ENCODE measurements around the gene NFYA.
A peak's percentile ranks its signal among the peaks of the same experiment; 100 is the strongest.

The NFYA gene

DNA sequence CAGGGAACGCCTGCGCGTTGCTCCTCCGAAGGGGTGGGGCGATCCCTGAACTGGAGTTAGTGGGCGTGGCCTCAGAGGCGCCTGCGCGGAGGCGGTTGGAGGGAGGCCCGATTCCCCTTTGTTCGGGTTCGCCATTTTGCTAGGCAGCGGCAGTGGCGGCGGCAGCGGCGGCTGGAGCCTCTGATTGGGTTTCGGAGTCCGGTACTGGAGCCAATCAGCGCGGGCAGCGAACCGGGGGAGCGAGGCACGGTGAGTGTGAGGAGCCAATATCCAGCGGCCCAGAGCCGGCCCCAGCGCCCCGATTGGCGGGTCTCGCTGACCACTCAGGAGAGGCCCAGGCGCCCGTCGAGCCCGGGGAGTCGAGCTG, at the start of gene NFYA:
NFYA (plus strand) TSS at position 139 of the 367 bp plus-strand sequence. CDS start 6,116 bp downstream, outside the sequence.
- DNase-seq (ENCODE audit: low read depth): no peak

- DNase-seq (ENCODE audit: low read depth): no peak
Measured at GRCh38 chr6:41023114-41023513, 49.7 kb upstream of the NFYA start.

DNA sequence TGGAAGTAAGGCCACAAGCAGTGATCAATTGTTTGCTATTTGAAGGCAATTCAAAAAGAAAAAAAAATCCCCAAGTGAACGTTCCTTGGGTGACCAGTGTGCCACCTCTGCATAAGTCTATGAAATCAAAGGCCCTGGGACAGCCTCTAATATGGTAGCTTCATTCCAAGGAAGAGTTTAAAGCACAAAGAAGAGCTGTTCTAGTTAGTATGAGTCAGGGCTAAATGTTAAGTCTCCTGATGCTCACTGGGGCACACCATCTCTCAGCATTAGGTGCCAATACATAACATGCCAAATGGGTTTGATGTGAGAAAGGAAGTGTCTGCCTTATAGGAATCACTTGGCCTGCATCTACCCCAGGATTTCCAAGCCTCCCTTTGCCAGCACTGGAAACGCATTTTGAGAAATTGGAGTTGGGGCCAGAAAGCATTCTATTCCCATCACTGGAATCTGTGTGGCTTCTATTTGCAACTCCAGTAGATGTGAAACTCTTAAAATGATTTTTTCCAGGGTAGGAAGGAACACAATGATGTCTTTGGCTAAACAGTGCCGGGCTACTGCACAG, 46.7 kb upstream of the NFYA start:
- no peak for DNase-seq (ENCODE audit: low read depth)

DNA sequence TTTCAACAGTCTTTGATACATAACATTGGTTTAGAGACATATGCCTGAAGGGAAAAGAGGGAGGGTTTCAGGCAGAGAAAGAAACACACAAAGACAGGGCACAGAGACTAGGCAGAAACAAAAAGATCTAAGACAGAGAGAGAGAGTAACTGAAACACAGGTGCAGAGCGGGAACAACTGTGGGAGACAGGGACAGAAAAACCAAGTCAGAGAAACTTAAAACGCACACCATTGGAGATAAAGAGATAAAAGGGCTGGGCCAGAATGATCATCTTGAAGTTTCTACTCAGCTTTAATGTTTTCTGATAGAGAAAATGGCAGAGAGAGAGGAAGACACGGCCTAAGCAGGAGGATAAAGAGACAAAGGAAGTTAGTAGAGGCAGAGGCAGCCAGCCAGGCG, 45.5 kb upstream of the NFYA start:
- DNase-seq (ENCODE audit: low read depth): no peak

- DNase-seq (ENCODE audit: low read depth): peak; percentile 77
Measured at GRCh38 chr6:41027799-41028560, 44.8 kb upstream of the NFYA start.

DNA sequence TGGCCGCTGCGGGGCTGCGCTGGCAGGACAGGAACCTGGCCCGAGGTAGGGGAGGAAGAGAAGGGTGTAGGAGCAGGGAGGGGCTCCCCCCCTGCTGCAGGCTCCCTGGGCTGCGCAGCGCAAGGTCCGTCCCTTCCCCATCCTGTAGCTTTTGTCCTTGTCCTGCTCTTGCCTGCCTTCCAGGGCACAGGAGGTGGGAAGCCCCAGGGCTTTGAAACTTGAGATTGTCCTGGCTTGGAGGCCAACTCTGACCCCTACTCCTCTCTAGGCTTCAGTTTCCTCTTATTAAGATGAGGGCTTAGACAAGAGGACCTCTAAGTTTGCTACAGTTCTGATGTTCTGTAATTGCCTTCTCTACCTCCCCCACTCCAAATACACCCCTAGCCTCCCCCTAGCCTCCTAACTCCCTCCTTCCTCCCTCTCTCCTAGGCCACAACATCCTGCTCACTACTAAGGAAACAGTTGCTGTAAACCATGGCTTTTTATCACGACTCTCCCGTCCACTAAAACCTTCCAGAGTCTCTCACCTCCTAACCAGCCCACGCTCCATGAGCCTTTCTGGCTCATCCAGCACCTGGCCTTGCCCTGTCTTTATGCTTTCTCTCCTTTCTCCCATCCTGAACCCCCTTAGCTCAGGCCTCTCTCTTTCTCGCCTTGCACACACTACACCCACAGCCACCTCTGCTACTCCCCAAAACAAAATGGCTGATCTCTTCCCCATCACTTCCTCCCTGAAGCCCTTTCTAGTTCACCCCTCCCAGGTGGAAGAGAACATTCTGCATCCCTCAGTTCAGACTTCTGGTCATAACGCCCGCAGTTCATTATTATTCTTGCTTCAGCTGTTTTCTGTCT, 44.0 kb upstream of the NFYA start:
- no peak for DNase-seq (ENCODE audit: low read depth)

DNA sequence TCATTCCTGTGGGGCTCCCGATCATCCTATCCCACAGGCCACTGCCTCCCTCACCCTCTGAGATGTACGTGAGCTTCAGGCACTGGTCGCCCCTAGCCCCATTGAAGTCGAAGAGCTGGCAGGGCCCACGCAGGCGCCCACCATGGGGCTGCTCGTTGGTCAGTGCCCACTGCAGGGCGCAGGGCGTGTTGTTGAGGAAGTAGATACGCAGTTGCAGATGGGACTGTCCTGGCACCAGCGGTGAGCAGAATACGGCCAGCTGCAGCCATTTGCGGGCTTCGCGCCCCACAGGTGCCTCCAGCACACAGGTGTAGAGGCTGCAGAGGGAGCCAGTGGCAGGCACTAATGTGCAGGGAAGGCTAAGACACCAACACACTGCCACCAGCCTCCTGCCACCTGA, 39.9 kb upstream of the NFYA start:
- DNase-seq (ENCODE audit: low read depth): no peak

DNA sequence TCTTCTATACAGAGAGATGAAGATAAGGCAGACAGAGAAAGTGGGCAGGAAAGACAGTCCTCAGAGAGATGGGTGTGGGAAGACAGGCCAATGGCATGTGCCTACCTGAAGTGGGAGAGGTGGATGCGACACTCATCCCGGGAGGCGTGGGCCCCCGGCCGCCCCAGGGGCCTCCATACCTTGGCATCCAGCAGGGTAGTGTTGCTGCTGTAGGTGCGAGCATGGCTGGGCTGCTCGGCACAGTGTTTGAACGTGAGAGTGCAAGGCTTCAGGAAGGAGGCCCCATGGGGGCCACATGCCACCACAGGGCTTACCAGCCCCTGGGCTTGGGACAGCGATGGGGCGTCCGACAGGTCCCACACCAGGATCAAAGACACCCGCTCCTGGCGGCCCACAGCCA, 39.0 kb upstream of the NFYA start:
- DNase-seq (ENCODE audit: low read depth): no peak

- DNase-seq (ENCODE audit: low read depth): no peak
Measured at GRCh38 chr6:41036186-41036585, 36.6 kb upstream of the NFYA start.

DNA sequence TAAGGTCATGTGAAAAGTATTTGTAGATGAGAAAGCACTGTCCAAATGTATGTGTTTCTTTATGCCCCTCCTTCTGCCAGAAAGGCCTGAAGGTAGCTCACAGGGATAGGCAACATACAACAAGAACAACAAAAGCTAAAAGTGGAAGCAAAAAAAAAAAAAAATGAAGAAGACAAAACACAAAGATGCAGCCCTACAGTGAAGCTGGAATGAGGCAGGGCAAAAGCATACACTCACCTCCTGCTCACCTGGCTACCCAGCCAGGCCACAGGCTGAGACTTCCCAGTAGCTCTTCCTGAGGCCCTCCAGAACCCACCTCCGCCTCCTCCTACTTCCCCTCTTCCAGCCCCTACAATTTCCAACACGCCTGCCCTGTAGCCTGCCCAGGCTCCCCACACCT, 36.2 kb upstream of the NFYA start:
- no peak for DNase-seq (ENCODE audit: low read depth)

DNA sequence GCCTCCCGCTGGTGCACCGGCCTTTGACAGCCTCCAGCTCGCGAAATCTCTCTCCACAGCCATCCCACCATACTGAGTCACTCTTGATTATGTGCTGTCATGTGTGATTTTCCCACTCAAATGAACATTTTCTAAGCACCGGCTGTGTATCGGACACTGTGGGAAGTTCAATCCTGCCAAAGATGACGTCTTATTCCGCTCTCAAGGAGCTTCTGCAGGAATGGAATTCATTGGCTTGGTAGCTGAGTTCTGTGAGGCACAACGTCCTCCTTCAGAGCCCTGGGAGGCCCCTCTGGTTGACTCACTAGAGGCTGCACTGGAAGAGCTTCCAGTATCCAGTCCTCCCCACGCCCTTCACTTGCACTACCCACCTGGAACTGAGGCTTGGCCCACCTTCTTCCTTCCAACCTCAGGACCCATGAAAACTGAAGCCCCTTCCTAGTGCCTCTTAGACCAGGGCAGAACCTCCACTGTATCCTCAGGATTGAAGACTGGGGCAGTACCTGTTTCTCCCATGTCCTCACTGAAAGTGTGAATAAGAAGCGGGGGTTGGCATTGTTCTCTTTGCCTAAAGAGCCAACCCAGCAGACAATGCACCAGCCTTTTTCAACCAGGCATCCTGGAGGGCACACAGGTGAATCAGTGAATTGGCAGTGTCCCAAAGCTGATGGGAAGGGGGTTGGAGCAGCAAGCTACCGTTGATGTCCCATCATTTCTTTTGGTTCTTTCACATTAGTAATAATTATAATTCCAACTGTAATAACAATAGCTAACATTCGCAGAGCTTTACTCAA, 35.5 kb upstream of the NFYA start:
- DNase-seq (ENCODE audit: low read depth): no peak

DNA sequence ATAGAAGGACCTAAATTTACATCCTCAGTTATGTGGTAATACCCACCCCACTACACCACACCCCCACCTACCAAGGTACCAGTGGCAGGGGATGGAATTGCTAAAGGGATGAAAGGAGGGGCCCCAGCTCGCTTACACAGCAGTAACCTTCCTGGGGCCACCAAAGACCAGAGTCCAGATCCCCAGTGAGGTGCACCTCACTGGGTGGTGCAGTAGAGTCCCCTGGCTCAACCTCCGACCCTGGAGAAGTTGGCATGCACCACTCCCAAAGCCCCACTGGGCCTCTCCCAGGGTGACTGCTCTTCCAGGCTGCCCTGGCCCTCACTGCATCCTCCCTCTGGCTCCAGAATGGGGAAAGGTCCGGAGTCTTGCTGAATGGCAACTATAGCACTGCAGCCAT, 34.6 kb upstream of the NFYA start:
- no peak for DNase-seq (ENCODE audit: low read depth)

DNA sequence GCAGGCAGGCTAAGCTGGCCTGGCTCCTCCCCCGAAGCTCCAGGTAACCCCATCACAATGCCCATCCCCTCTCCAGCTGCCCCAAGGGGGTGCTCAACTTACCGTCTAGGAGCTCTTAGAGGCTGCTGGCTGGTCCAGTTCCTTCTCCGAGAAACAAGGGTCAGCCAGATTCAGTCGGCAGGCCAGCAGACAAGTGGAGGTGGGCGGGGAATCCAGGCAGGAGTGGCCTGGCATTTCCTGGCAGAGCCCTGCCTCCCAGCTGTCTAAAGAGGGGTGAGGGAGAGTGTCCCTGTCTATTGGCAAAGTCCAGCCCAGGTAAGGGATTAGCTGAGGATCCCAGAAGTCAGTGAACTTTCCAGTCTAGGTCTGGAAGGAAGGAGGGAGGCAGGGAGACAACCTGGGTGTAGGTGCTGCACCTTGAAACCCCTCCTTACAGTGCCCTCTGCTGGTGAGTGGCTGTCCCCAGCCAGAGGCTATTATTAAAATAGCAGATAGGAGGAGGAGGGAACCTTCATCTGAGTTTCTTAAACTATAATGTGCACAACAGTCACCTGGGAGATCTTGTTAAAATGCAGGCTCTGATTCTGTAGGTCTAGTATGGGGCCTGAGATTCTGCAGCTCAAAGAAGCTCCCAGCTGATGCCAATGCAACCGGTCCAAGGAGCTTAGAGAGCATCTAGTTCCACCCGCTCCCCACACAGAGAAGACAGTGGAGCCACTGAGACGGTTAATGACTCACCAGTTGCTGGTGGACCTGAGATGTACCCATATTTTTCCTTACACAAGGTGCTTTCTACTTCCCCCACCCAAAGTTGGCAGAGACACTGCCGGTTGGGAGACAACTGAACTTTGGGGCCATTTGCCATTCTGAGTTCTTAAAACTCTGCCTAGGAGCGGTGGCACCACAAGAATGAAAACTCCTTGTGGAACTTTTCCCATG, 33.4 kb upstream of the NFYA start, which contains the start of gene UNC5CL:
UNC5CL (minus strand) TSS at position 162 of the 939 bp plus-strand sequence. CDS start 4,147 bp downstream, outside the sequence.
- no peak for DNase-seq (ENCODE audit: low read depth)

DNA sequence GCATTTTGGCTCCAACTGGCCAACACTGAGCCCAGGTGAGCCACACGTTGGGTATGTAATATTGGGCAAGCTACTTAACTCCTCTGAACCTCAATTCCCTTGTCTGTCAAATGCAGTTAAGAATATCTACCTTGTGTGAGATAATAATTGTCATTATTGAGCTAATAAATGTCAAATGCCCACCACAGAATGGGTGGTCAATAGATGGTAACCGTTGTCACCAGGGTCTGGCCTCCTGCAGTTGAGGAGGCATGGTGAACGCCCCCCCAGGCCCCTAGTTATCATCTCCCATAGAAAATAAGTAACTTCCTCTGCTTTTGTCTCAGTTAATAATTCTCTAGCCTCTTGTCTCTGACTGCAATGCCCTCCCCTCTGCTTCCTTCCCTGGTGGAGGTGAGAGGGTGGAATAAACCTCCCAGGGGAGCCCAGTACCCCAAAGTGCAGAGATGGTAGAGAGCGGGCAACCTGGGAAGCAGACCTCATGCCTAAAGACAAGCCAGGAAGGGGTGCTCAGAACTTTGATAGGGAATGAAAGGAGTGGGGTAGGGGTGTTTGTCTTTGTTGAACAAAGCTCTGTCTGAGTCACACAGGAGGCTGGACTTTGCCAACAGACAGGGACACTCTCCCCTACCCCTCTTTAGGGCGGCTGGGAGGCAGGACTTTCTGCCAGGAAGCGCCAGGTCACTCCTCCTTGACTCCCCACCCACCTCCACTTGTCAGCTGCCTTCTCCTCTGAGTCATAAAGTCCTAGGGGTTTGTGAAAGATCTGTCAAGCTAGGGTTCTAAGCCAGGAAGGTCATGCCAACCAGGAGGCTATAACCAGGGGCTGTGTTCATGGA, 32.5 kb upstream of the NFYA start:
- DNase-seq (ENCODE audit: low read depth): no peak

DNA sequence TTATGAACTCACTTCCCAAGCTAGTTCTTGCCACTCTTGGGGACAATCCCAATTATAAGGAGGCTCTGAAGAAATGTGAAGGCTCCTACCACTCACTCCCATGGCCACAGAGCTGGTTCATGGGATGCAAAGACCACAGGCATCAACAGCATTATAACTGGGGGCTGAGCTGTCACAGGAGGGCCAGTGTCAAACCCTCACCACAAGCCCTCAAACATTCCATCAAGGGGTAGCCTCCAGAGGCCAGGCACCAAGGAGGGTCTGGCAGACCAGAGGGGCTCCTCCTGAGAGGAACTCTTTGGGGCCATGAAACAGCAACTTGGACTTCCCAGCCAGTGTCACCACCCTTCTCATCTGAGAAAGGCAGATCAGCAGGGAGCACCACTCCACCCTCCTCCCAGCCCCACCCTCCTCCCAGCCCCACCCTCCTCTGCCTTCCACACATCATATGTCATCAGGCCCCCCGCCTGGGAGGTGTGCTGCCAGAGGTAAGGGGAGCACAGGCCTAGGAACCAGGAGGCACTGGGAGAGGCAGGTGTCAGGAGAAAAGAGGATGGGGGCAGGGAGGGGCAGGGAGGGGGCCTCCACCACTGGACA, 31.7 kb upstream of the NFYA start:
- DNase-seq (ENCODE audit: low read depth): no peak

DNA sequence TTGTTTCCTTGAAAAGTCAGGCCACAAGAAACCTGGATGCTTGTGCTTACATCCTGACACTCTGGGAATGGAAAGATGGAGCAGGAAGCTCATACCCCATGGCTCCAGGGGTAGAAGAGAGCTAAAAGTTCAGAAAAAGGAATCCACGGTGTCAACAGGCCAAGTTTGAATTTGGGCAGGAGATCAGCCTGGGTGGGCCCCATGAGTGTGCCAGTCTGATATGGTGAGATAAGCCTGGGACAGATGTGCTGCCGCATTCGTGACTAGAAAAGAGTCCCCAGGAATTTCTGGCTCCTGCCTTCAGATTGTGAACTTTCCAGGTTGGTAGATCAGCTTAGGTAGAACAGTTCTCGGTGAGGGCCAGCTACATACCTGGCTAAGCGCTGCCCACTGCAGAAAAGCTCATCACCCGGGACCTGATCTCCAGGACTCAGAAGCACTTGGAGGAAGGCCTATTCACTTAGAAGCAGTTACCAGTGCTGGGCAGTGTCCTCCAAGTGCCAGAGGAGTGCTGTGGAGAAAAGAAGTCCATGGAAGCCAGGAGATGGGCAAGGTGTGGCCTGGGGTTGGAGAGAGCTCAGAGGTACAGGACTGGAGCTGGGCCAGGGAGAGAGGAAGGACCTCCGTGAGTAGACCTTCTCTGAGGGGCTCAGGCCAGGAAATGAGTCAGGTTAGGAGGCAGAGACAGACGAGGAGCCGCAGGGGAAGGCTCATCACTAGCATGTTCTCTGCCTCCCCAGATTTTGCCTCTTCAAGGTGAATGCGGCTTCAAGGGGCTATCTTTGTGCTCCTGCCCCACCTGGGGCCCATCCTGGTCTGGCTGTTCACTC, 30.3 kb upstream of the NFYA start, which contains the start of gene TSPO2:
TSPO2 (plus strand) TSS at position 242 of the 830 bp plus-strand sequence; CDS start at position 761, 519 bp downstream.
- DNase-seq (ENCODE audit: low read depth): no peak

GRCh38 chr6:41043151-41043550, 29.6 kb upstream of the NFYA start:
- DNase-seq (ENCODE audit: low read depth): no peak

- DNase-seq (ENCODE audit: low read depth): no peak
Measured at GRCh38 chr6:41045664-41046063, 27.1 kb upstream of the NFYA start.

DNA sequence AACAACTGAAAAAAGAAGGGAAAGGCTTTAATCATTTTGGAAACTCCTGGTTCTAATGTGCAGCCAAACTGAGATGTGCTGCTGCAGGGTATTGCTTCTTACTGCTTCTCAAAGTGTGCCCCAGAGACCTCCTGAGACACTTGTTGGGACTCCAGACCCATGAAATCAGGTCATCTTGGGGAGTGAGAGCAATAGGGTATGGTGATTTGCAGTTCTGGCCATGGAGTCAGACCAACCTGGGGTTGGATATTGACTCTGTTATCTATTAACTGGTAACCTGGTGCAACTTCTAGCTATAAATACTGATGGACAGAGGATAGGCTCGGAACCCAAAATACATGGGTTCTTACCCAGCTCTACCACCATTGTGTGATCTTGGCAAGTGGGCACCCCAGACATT, 26.7 kb upstream of the NFYA start:
- DNase-seq (ENCODE audit: low read depth): no peak
